Measurements from ENCODE around the gene GPRC5A.

GRCh38 chr12:12898136-12898717 is 6.9 kb downstream of the GPRC5A start:
- no peak for TF ChIP-seq EZH2 (IDR thresholded peaks at IDR 0.05; ENCODE audit: borderline replicate concordance, insufficient read depth, low read depth, low read length, poor library complexity, severe bottlenecking)
- no peak for TF ChIP-seq CTCF (IDR thresholded peaks at IDR 0.05)
